Keratinocyte (primary cell): Measurements from ENCODE around the gene SND1.

Experiments used
- CTCF ChIP-seq, 3 experiments: IDR thresholded peaks in 1 of 3; conservative IDR thresholded peaks in 1 of 3; optimal IDR thresholded peaks in 1 of 3; 2 replicates in 2 of 3; 3 replicates in 1 of 3; pipeline versions ENCODE3 to v1.5.1; 2011; ENCODE audit warnings: low read length in 3 of 3, mild to moderate bottlenecking in 3 of 3, moderate library complexity in 2 of 3, control low read depth in 1 of 3, inconsistent platforms in 1 of 3; ENCODE audit not compliant: insufficient read depth in 2 of 3; ENCODE audit errors: extremely low read depth in 1 of 3
- EZH2 ChIP-seq: IDR thresholded peaks from one replicate; pipeline ENCODE4 v1.6.1; 2012; ENCODE audit warnings: inconsistent platforms, mild to moderate bottlenecking, low read length, moderate library complexity

- TF ChIP-seq CTCF (optimal IDR thresholded peaks at IDR 0.05 in 1 of 3, IDR thresholded peaks at IDR 0.05 in 1 of 3, conservative IDR thresholded peaks at IDR 0.05 in 1 of 3; ENCODE audit: extremely low read depth in 1 of 3, insufficient read depth in 2 of 3, low read length in 3 of 3) (no peak), EZH2 (no peak)
These were observed 104.0 kb downstream of the SND1 start for GRCh38 chr7:127755965-127756364.
